Subcutaneous adipose tissue (tissue), 4 donors: ENCODE results near the gene CST9. TPM values are rescaled to one million over a fixed set of nuclear protein-coding genes. Genes with fewer than 3 reads are reported as not detected.

Experiments used
- CTCF ChIP-seq: fragments of 450-650 bp; IDR thresholded peaks from one replicate; pipeline ENCODE4 v1.5.1; 2016; ENCODE audit warnings: low read depth, mild to moderate bottlenecking, control low read depth, antibody characterized with exemption, moderate library complexity
- total RNA-seq, 4 donors: library from RNA; depleted of rRNA; stranded (reverse); fragments of >200 nt; gene quantifications; one replicate each; pipeline ENCODE4 v1.1.0, GENCODE V29; 2016

CST9 gene
- total RNA-seq, 4 donors from 2014 or later = not detected

- TF ChIP-seq CTCF = no peak
These were observed 20.4 kb upstream of the CST9 start for GRCh38 chr20:23626040-23626620.

DNA sequence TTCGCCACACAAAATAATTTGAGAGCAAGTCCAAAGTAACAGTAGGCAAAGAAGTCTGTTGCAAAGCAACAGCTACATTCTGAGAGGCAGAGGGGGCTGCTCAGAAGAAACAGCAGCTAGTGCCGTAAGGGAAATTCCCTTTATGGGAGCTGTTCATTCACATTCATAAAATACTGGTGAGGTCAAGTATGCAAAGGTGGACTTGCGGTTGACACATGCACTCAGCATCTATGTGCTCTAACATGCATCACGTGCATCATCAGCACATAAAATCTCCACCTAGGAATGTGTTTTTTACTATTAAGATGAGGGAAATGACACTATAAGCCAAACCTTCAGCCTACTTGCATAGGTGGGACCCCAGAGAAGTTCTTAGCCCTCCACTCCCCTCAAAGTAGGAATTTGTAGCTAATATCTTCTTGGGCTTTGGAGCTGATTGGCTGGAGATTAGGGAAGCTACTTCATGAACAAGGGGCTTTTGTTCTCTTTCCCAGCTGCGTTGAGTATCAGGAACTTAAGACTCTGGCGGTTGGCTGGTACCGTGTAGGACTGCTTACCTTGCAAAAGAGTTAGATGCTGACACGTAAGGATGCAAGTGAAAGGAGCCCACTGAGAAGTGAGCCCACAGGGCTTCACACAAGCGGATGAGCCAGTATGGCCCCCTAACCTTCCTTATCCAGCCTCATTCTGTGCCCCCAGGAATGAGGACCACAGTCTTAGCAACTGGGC, 19.7 kb upstream of the CST9 start:
- no peak for TF ChIP-seq CTCF

GRCh38 chr20:23624324-23624691, 18.6 kb upstream of the CST9 start:
- TF ChIP-seq CTCF = no peak

DNA sequence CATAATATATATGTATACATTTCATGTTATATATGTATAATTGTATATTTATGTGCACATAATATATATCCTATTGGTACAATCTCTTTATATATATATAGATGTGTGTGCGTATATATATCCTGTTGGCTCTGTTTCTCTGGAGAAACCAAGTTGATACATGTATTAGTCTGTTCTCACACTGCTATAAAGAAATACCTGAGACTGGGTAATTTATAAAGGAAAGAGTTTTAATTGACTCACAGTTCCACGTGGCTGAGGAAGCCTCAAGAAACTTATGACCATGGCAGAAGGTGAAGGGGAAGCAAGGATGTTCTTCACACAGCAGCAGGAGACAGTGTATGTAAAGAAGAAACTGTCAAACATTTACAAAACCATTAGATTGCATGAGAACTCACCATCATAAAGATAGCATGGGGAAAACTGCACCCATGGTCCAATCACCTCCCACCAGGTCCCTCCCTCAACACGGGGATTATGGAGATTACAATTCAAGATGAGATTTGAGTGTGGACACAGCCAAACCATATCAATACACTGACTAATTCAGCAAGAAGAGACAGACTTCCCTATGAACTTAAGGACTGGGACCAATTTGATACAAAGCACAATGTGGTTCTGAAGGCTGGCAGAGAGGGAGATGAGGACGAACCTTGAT, 18.1 kb upstream of the CST9 start:
- TF ChIP-seq CTCF = no peak

DNA sequence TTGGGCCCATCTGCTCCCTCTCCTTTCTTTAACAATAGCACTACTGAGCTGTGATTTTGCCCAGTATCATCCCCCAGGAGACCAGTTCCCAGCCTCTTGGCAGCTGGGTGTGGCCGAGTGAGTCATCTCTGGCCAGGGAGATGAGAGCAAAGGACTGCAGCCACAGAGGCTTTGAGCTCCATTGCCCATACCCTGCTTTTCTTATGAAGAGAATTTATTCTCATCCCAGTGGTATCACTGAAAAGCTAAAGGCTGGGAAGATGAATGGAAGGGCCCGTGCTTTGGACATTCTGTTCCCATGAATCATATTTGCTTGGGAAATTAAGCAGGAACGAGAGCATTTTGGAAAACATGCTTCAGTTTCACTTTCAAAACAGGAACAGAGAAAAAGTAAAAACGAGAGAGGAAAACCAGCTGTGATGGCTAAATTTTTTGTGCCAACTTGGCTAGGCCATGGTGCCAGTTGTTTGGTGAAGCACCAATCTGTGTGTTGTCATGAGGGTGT, 17.2 kb upstream of the CST9 start:
- no peak for TF ChIP-seq CTCF

DNA sequence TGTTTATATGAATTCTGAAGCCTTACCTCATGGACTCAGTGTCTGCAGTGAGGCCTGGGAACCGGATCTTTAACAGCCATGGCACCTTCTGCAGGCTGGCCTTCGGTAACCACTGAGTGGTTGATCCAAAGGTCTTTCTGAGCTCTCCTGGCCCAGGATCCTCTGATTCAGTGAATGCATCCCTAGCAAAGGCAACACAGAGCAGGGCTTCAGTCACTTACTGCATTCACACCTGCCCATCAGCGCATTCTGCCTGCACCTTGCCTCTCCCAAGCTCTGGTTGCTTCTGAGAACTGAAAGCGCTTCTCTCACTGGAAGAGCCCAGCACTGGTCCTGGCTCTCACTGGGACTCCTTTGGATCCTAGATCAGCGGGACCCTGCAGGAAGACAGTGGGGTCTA, 8.4 kb upstream of the CST9 start:
- TF ChIP-seq CTCF = no peak

- no peak for TF ChIP-seq CTCF
These were observed 8.0 kb upstream of the CST9 start for GRCh38 chr20:23613676-23614075.
